NCI-H524 treated with DMSO at 0.1 percent for 48 hours (cell line): Measurements from ENCODE around the gene MC1R.
"Not testable (repeated sequence)": the region's sequence is repeated elsewhere in the genome, so short reads cannot be mapped to it uniquely, and the experiment has no call there.

Experiments used
- DNase-seq: peaks from one replicate; lab custom pipeline; 2025; lab: John Stamatoyannopoulos, UW

MC1R gene

DNA sequence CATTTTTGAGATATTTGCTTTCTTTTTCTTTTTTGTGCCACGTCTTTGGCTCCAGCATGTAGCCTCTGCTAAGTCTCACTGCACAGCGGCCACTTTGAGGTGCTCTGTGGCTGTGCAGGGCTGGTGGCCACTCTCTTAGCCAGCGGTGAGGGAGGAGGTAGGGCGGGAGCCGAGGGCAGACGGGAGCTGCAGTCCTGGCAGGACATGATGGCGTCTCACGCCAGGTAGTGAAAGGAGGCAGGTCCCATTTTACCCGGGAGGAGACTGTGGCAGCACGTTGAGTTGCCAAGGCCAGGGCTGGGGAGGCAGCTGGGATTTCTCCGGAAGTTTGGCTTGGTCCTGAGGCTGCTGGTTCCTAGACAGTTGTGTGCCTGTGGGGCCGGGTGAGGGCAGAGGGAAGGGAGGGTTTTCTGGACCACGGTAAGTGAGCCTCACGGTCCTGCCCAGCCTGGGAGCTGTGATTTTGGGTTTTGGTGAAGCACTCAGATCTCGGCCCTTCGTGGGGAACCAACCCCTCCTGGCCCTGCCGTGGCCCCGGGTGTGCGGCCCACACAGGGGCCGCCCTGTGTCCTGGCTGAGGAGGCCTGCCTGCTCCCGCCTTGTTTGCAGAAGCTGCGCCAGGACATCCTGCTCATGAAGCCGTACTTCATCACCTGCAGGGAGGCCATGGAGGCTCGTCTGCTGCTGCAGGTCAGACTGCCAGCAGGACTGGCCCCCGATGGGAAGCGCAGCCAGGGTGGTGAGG lies 44.3 kb downstream of the MC1R start:
- no peak for DNase-seq

DNA sequence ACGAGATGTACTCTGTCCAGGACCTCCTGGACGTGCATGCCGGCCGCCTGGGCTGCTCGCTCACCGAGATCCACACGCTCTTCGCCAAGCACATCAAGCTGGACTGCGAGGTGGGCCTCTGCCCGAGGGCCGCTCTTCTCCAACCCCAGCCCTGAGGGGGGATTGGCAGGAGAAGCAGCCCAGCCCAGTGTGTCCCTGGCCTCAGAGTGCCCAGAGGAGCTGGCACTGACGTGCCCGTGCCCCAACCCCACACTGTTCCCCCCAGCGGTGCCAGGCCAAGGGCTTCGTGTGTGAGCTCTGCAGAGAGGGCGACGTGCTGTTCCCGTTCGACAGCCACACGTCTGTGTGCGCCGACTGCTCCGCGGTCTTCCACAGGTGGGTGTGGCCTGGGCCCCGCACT lies 45.5 kb downstream of the MC1R start:
- DNase-seq: no peak

DNA sequence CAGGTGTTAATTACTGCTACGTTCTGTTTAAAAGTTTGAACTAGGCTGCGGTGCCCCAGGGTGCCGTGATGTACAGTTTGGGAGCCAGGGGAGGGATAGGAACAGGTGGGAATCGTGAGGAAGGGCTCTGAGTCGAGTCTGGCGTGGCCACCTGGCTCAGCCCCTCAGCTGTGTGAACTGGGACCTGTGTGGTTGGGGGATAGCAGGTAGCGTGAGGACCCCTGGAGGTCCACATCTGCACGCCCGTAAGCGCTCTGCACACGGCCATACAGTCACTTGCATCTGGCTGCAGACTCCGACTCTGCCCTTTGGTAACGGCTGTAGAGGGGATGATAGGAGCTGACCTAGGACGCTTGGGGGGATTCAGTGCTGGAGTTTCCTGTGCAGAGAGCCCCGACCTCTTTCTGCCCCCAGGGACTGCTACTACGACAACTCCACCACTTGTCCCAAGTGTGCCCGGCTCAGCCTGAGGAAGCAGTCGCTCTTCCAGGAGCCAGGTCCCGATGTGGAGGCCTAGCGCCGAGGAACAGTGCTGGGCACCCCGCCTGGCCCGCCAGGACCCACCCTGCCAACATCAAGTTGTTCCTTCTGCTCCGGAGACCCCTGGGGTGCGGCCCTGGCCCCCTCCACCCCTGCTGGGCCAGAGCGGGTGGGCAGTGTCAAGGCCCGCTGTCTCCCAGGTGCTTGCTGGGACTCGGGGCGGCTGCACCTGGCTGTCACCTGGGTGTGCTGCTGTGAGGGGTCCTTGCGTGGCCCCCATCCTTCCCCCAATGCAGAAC lies 47.0 kb downstream of the MC1R start:
- no peak for DNase-seq

DNA sequence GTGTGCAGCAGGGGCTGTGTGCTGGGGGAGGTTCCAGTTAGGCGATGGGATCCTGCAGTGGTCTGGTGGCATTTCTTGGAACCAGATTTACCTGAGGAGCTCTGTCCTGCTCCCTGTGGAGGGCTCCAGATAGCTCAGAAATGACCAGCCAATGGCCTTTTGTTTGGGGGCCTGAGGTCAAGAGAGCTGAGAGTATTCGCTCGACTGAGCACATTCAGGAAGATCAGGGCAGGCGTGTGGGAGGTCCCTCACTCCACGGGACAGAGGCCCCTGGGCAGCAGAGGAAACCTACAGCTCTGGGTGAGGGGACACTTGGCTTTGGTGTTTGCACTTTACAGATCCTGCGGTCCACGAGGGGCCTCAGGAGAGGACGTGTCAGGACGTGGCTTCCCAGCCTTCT lies 48.1 kb downstream of the MC1R start:
- no peak for DNase-seq

DNA sequence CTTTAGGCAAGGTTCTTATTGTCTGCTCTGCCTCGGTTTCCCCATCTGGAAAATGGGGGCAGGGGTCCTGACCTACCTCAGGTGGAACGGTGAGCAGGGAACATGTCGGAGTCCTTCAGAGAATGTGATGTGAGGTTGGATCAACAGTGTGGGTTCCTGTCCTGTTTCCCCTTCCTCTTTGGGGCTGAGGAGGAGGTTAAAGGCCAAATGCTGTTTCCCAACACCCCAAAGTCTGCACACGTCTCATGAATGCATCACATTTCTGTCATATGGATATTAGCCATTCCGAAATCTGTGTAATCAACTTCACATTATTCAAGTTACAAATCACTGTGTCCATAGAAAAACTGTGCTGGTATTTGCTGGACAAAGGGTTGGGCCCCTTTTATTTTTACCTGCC lies 48.8 kb downstream of the MC1R start:
- DNase-seq: not testable (repeated sequence)

DNA sequence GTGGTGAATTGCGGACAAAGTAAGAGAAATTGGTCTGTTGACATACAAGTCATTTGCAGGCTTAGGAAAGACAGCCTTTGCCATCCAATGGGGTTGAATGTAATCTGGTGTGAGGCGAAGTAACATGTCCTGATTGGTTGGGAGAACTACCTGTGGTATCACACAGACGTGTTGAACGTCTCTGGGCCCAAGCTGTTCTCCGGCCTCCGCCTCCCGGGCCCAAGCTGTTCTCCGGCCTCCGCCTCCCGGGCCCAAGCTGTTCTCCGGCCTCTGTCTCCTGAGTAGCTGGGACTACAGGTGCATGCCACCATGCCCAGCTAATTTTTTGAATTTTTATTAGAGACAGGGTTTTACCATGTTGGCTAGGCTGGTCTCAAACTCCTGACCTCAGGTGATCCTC lies 49.4 kb downstream of the MC1R start:
- not testable (repeated sequence) for DNase-seq

DNA sequence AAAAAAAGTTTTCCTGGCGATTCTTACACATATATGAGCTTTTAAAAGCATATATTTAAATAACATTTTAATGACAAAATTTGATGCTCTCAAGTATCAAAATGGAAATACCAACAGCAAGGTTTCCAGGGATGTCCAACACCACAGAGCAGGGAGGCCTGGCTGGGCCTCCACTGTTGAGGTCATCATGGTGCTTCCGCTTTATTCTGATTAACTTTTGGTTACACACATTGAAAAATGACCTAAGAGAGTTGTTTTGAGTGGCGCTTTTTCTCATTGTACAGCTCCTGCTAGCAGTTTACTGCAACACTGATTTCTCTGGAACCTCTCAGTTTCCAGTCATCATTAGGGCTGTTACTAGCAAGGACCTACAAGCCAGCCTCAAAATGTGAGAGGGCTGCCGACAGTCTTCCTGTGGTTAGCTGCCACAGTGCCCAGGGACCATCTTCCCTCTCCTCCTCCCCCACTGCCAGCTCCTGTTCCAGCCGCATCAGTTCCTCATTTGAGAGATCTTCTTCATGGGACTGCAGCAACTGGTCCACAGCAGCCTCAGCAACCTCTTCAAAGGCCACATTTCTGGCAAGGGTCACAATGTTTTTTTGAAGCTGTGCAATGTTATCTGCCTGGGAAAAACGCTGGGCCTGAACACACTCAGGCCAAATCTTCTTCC lies 51.2 kb downstream of the MC1R start:
- no peak for DNase-seq
